ES-I3 (cell line): ENCODE data around the gene MEGF9.

Experiments
- H3K36me3 ChIP-seq: 2 replicates; pipeline ENCODE4 v1.6.1; 2013; ENCODE audit warnings: mild to moderate bottlenecking, low read length, control low read depth, moderate library complexity; ENCODE audit not compliant: insufficient read depth
- H3K4me1 ChIP-seq: 2 replicates; pipeline ENCODE4 v1.6.1; 2013; ENCODE audit warnings: mild to moderate bottlenecking, control low read depth, low read length; ENCODE audit not compliant: insufficient read depth
- H3K9ac ChIP-seq: 2 replicates; pipeline ENCODE4 v1.6.1; 2013; ENCODE audit warnings: low read depth, mild to moderate bottlenecking, low read length, moderate library complexity
- H3K9me3 ChIP-seq: 2 replicates; pipeline ENCODE4 v1.6.1; 2013; ENCODE audit warnings: mild to moderate bottlenecking, low read length, moderate library complexity; ENCODE audit not compliant: control insufficient read depth, insufficient read depth

MEGF9 gene

DNA sequence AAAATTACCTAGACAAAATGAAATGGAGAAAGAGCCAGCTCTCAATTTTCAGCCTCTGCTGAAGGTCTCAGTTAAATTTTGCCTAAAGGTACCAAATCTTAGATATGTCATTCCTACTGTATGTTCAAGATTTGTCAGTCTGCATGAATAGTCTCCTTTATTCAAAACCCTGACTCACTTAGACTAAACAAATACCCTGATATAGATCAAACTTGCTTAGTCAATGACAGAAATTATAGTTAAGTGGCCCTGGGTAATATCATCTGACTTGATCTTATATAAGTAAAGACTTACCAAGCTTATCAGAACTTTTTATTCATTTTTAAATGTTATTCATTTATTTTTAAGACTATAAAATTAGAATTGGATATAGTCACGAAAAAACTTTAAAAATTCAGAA lies 12.2 kb downstream of the MEGF9 start:
- Histone ChIP-seq H3K4me1 (0 out of 2 replicates have a peak, but pooled peaks cover 2% of the 10 kb centered on the region), H3K9me3 (no peaks in the 10 kb centered on the region), H3K36me3 (no peaks in the 10 kb centered on the region), H3K9ac (no peak overlapping the region)

DNA sequence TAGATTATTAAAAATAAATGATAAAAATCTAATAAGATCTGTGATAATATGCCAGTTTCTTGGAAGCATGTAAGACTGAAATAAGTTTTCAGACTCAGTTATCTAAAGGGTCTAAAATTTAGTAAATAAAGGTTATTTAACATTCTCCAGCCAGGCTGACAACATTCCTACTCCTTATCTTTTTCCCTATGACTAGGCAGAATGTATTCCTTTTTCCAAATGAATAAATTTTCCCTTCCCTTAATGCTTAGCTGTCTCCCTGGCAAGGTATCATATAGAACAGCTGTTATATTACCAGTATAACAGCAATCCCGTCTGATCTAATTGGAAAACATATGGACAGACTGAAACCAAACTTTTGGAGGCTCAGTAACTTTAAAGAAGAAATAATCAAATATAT lies 13.0 kb downstream of the MEGF9 start:
- no peak overlapping the region for H3K9ac ChIP-seq

DNA sequence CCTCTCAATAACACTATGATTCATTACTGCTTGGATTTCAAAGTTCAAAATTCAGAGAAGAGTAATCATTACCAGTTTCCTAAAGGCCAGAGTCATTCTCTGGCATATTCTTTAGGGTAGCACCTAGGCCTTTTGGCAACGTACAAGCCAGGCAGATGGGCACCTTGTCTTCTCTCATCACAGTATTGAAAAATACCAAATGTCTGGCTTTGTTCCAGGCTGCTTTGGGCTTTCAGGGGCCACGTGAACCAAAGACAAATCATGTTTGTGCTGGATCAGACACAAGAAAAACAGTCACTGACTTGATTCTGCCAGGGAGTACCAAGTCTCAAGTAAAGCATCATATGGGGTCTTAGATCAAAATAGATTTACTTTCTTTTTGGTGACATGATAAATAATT lies 15.5 kb downstream of the MEGF9 start:
- H3K4me1 ChIP-seq = 0 out of 2 replicates have a peak, but pooled peaks cover 2% of the 10 kb centered on the region
- no peak overlapping the region for H3K9ac ChIP-seq
- H3K9me3 ChIP-seq = no peaks in the 10 kb centered on the region
- no peaks in the 10 kb centered on the region for H3K36me3 ChIP-seq

More for the DNA sequence above, 13.0 kb downstream of the MEGF9 start:
- Histone ChIP-seq H3K36me3 (no peaks in the 10 kb centered on the region), H3K9me3 (no peaks in the 10 kb centered on the region), H3K4me1 (0 out of 2 replicates have a peak, but pooled peaks cover 2% of the 10 kb centered on the region)

DNA sequence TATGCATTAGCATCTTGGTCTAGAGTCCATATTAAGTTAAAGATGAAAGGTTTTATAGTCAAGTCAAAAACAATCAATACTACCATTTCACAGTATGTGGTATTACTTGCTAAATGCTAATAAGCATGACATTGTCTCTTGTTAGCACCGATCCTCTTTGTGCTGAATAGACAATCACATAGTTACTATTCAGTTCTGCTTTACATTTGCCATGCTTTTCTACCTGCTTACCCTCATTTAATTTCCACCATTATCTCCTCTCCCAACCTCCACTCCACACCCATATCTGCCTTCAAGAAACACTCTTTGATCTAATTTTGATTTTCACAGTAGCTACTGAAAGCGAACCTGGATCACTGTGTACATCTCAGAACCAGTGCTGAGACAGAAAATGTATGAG lies 16.8 kb downstream of the MEGF9 start:
- Histone ChIP-seq H3K4me1 (peaks cover 2% of the 10 kb centered on the region; the same call in 1 of the 2 replicates), H3K36me3 (no peaks in the 10 kb centered on the region), H3K9ac (no peak overlapping the region), H3K9me3 (no peaks in the 10 kb centered on the region)

DNA sequence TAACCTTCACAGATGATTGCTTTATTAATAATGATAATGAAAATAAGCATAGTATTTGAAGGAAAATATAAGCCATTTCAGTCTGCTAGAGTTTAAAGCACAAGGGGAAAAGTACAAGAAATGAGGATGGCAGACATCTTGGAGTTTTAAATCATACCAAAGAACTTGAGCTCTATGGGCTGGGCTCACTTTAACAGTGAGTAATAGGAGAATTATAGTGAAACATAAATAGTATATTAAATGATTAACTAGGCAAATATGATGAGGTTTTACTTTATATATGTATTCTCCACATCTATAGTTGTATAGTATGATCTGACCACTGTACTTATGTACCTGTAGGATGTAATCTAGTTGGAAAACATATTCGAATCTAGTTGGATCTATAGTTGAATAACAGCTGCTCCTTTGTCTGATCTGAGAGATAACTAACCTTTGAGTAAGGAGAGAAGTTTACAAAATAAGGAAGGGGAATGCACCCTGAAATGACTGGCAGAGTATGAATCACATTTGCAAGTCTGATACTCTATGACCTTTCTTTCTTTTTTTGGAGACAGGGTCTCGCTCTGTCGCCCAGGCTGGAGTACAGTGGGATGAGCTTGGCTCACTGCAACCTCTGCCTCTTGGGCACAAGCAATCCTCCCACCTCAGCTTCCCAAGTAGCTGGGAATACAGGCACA lies 17.6 kb downstream of the MEGF9 start:
- Histone ChIP-seq H3K4me1 (peaks cover 2% of the 10 kb centered on the region; the same call in 1 of the 2 replicates), H3K9me3 (no peaks in the 10 kb centered on the region), H3K36me3 (no peaks in the 10 kb centered on the region), H3K9ac (no peak overlapping the region)

DNA sequence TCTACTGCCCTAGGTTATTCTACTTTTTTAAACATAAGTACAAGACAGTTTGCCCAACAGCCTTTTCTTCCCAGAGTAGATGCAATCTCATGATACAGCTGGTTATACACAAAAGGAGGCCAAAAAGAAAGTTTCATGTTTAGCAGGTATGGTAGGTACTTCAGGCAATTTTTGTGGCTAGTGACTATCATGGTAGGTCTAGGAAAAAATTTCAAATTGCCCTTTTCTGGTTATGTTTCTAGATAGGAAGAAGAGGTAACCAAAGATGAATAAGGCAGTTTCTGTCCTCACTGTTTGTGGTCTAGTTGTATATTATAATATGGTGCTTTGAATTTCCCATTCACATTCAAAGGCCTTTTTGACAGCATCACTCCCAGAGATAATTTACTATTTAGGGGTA lies 19.7 kb downstream of the MEGF9 start:
- H3K9ac ChIP-seq = no peak overlapping the region
- H3K4me1 ChIP-seq = peaks cover 2% of the 10 kb centered on the region; the same call in 1 of the 2 replicates
- no peaks in the 10 kb centered on the region for H3K36me3 ChIP-seq
- H3K9me3 ChIP-seq = no peaks in the 10 kb centered on the region

DNA sequence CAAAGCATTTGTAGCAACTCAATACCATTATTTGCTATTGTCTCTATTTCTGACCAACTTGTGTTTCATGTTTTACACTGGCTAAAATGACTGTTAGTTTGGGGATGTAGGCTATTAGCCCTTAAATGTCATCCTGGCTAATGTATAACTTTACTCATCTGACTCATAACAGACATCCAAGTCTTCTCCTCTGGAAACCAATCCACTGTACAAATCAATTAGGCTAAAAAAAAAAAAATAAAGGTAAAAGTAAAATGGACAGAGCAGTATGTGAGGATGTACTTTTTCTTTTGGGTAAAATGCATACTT lies 20.6 kb downstream of the MEGF9 start:
- no peaks in the 10 kb centered on the region for H3K36me3 ChIP-seq
- H3K9me3 ChIP-seq = no peaks in the 10 kb centered on the region
- H3K9ac ChIP-seq = no peak overlapping the region
- H3K4me1 ChIP-seq = peaks cover 2% of the 10 kb centered on the region; the same call in 1 of the 2 replicates

DNA sequence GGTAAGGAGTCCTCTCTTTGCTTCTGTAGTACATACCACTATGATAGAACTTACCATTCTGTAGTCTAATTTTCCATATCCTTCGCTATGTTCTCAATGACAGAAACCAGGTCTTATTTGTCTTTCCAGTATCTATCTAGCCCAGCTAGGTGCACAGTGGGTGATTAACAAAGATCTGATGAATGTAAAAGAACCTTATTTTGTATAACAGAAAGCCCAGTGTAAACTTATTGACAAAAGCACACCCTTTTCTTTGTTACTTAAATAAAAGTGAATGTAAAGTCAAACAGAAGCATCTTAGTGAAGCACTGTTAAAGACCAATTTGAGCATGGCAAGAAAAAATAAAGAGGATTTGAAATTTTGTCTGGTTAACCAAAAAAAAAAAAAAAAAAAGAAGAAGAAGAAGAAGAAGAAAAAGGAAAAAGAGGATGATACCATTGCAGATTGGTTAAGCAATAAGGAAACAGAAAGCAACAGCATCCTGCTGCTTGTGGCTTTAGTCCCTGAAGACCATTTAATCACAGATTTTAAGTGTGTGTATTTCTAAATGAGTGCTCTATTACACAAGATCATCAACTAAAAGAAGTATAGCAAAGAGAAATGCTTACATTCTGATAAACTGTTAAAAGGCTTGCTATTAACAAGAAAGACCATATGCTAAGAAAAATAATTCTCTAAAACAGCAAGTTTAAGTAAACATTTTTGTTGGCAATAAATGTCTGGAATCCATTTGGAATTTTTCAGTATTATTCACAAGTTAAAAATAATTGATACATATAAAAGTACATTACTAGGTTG lies 21.2 kb downstream of the MEGF9 start:
- Histone ChIP-seq H3K36me3 (no peaks in the 10 kb centered on the region), H3K9me3 (no peaks in the 10 kb centered on the region), H3K4me1 (peaks cover 2% of the 10 kb centered on the region; the same call in 1 of the 2 replicates), H3K9ac (no peak overlapping the region)

DNA sequence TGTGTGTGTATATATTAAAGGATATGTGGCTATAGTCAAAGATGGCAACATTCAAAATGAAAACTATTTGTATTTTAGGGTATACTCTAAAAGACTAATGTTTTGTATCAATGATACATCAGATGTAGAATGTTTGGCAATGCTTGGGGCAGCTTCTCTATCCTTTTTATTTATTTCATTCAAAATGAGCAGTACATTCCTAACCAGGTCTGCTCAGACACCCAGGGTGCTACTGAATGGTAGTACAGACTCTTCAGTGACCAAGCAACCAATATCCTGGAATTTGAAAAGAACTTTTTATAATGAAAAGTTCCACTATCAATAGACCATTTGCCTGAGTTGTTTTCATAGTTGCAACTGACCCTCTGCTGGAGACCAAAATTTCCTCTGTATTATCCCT lies 23.9 kb downstream of the MEGF9 start:
- H3K9ac ChIP-seq = no peak overlapping the region
- H3K9me3 ChIP-seq = no peaks in the 10 kb centered on the region
- H3K36me3 ChIP-seq = no peaks in the 10 kb centered on the region
- no peaks in the 10 kb centered on the region; the same call in 1 of the 2 replicates for H3K4me1 ChIP-seq

DNA sequence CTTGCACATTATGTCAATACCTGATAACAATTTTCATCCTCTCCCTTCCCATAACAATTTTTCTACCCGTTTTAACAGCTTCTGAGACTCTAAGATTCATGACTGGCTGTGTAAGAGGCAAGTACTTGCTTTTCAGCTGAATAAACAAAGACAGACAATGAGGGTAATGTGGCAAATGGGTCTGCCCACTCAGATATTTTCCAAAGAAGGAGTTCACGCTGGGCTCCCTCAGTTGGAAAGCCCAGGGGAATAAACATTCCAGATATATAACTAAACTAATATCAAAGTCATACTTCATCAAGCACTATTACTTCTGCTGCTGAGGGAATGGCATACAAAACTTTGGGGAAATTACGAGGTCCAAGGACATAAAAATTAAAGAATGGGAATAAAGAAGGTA lies 24.4 kb downstream of the MEGF9 start:
- Histone ChIP-seq H3K36me3 (no peaks in the 10 kb centered on the region), H3K9ac (no peak overlapping the region), H3K9me3 (no peaks in the 10 kb centered on the region), H3K4me1 (no peaks in the 10 kb centered on the region; the same call in 1 of the 2 replicates)

DNA sequence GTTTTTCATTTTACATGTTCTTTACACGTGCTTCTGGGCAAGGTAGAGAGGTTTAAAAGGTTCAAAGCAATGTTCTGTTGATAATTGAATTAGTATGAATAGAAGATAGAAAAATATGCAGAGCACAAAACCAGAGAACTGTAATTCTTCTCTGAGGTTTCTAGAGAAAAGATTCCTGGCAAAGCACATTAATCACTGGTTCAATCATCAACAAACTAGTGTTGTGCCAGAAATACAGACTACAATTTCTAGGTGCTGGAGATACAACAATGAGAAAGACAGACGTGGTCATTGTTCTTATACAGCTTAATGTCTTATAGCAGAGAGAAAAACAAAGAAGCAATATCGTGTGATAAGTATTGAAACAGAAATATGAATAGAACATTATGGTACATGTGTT lies 25.5 kb downstream of the MEGF9 start:
- Histone ChIP-seq H3K9me3 (no peaks in the 10 kb centered on the region), H3K36me3 (no peaks in the 10 kb centered on the region), H3K4me1 (no peaks in the 10 kb centered on the region; the same call in 1 of the 2 replicates)

DNA sequence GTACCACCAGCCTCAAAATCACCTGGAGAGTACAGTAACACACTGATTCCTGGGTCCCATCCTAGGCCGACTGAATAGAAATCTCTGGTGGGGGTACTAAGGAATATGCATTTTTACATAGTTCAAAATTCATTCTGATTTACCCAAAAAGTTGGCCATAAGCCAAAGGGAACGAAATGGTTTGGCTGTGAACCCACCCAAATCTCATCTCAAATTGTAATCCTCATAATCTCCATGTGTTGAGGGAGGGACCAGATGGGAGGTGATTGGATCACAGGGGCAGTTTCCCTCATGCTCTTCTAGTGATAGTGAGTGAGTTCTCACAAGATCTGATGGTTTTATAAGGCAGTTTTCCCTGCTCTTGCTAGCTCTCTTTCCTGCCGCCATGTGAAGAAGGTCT lies 31.1 kb downstream of the MEGF9 start:
- H3K36me3 ChIP-seq = no peaks in the 10 kb centered on the region
- no peaks in the 10 kb centered on the region; the same call in 1 of the 2 replicates for H3K4me1 ChIP-seq
- H3K9ac ChIP-seq = no peak overlapping the region
- no peaks in the 10 kb centered on the region for H3K9me3 ChIP-seq

More for the DNA sequence above, 25.5 kb downstream of the MEGF9 start:
- H3K9ac ChIP-seq = no peak overlapping the region

DNA sequence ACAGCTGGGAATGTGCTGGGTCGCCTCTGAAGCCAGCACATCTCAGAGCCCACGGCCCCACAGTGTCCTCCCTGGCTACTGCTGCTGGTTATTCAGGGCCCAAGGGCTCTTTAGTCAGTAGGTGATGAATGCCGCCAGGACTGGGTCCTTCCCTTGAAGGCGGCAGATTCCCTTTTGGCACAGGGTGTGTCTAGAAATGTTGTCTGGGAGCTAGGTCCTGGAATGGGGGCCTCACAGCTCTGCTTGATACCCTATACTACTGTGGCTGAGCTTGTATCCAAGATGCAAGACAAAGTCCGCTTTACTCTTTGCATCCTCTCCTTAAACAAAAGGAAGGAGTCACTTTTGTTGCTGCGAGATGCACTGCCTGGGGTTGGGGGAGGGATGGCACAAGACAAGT lies 33.1 kb downstream of the MEGF9 start:
- H3K9me3 ChIP-seq = no peaks in the 10 kb centered on the region
- H3K4me1 ChIP-seq = no peaks in the 10 kb centered on the region; the same call in 1 of the 2 replicates
- H3K36me3 ChIP-seq = no peaks in the 10 kb centered on the region
- H3K9ac ChIP-seq = no peak overlapping the region

DNA sequence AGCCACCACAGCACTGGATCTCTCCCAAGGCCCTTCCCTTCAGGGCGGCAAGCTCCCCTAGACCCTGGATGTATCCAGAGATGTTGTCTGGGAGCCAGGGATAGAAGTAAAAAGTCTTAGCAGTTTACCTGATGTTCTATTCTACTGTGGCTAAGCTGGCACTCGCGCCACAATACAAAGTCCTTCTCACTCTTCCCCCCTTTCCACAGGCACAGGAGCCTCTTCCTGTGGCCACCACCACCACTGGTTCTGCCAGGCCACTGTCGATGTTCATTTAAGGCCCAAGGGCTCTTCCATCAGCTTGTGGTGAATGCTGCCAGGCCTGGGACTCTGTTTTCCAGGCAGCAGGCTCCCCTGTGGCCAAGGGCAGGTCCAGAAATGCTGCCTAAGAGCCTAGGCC lies 33.7 kb downstream of the MEGF9 start:
- Histone ChIP-seq H3K9me3 (no peaks in the 10 kb centered on the region), H3K9ac (no peak overlapping the region), H3K36me3 (no peaks in the 10 kb centered on the region), H3K4me1 (no peaks in the 10 kb centered on the region; the same call in 1 of the 2 replicates)

DNA sequence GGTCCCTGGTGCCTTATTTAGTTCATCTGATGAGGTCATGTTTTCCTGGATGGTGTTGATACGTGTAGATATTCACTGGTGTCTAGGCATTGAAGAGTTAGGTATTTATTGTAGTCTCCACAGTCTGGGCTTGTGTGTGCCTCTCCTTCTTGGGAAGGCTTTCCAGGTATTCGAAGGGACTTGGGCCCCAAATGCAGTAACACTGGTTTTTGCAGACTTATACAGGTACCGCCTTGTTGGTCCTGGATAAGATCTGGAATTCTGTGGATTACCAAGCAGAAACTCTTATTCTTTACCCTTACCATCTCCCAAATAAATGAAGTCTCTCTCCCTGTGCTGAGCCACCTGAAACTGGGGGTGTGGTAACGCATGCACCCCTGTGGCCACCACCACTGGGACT lies 34.1 kb downstream of the MEGF9 start:
- no peak overlapping the region for H3K9ac ChIP-seq
- H3K36me3 ChIP-seq = no peaks in the 10 kb centered on the region
- no peaks in the 10 kb centered on the region for H3K9me3 ChIP-seq
- H3K4me1 ChIP-seq = no peaks in the 10 kb centered on the region; the same call in 1 of the 2 replicates
